Effector memory CD8-positive, alpha-beta T cell (primary cell): ENCODE data around the gene THOC7.

ENCODE experiments used
- ATAC-seq: fragments of 150-1000 bp; cut with Tn5 transposase; replicated peaks from 2 replicates; pipeline ENCODE4 v1.10.0; 2021; ENCODE audit warnings: mild to moderate bottlenecking, moderate library complexity
- DNase-seq, 3 experiments: peaks; one replicate each; pipeline ENCODE4 v3.0.0; 2021
- H3K27ac Mint-ChIP-seq, 2 donors: one replicate each; pipeline ENCODE4 v1.8.0; 2022; ENCODE audit warnings: mild to moderate bottlenecking in 2 of 2, mixed read lengths in 2 of 2, moderate library complexity in 2 of 2
- H3K27me3 Mint-ChIP-seq, 2 donors: one replicate each; pipeline ENCODE4 v1.8.0; 2022; ENCODE audit warnings: mixed read lengths in 2 of 2
- H3K36me3 Mint-ChIP-seq: one replicate; pipeline ENCODE4 v1.8.0; 2022; ENCODE audit warnings: mild to moderate bottlenecking, moderate library complexity, mixed read lengths; ENCODE audit not compliant: insufficient read depth
- H3K4me1 Mint-ChIP-seq, 2 donors: one replicate each; pipeline ENCODE4 v1.8.0; 2022; ENCODE audit warnings: low read depth in 2 of 2, mixed read lengths in 2 of 2
- H3K4me3 Mint-ChIP-seq, 2 donors: one replicate each; pipeline ENCODE4 v1.8.0; 2022; ENCODE audit warnings: mild to moderate bottlenecking in 2 of 2, mixed read lengths in 2 of 2, moderate library complexity in 2 of 2
- H3K9me3 Mint-ChIP-seq, 2 donors: one replicate each; pipeline ENCODE4 v1.8.0; 2022; ENCODE audit warnings: mixed read lengths in 2 of 2
- total RNA-seq, 9 experiments: gene quantifications; one replicate each; lab custom pipeline; 2026; lab: John Stamatoyannopoulos, UW

Gene THOC7
- total RNA-seq, result 20.8 to 52.2 (median 33.1) reads per million in 9 experiments

DNA sequence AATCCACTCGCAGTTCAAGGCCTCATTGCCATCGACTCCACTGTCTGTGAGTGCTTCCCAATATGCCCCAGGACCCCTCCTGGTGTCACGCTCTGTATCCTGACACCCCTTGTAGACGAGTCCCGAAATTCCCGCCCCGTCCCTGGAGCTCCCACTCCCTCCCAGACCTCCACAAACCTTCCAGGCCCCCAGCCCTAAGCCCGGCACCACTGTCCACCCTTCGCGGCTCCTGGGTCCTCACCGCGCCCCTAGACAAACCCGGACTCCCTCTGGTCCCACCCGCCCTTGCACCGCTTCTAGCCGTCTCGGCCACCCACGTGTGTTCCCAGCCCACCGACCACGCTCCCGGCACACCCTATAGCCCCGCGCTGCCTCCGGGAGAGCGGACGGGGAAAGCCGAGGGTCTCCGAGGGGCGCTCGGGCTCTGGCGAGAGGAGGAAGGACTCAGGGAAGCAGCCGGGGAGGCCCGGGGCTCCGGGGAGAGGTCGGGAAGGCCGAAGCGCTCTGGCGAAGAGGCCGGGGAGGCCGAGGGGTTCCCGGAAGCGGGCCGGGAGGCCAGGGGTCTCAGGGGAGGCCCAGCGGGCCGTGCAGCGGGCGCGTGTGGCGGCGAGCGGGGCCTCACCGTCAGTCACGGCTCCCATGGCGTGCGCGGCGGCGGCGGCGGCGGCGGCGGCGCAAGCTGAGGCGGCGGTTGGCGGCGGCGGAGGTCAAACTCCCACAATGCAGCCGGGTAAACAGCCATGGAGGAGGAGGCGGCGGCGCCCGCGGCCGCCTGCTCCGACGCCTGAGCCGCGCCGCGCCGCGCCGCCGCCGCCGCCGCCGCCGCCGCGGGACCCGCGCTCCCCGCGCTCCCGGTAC, at the start of gene THOC7, which contains the start of gene ATXN7:
Gene THOC7, minus strand, starts transcription at position 656 of the 858 bp plus-strand sequence. Its CDS starts 15 bp downstream, at position 641.
Gene ATXN7, plus strand, starts transcription at position 718 of the 858 bp plus-strand sequence. CDS start 48,732 bp downstream, outside the sequence.
- DNase-seq, result peak; percentile 67 to 70 (median 69)
- H3K4me3 Mint-ChIP-seq, result peak within 1 kb of the TSS; percentile 88 to 89
- peaks cover 39 to 50% of the 10 kb centered on the region in 2 donors for H3K4me1 Mint-ChIP-seq
- no peaks in the 10 kb centered on the region for H3K27me3 Mint-ChIP-seq
- peaks cover 31% of the 10 kb centered on the region for H3K36me3 Mint-ChIP-seq
- no peaks in the 10 kb centered on the region for H3K9me3 Mint-ChIP-seq
- peak; percentile 85 for ATAC-seq
- peak within 1 kb of the TSS; percentile 89 to 91 for H3K27ac Mint-ChIP-seq

GRCh38 chr3:63912768-63913588, 49.4 kb upstream of the THOC7 start:
- Mint-ChIP-seq H3K4me1 (peaks cover 20 to 41% of the 10 kb centered on the region in 2 donors), H3K4me3 (peak overlapping the region; percentile 87 to 90), H3K9me3 (no peaks in the 10 kb centered on the region), H3K27me3 (no peaks in the 10 kb centered on the region), H3K36me3 (peaks cover 37% of the 10 kb centered on the region), H3K27ac (peak overlapping the region; percentile 89 to 93)
- DNase-seq (peak; percentile 3 to 42 (median 33)), ATAC-seq (peak; percentile 30)

DNA sequence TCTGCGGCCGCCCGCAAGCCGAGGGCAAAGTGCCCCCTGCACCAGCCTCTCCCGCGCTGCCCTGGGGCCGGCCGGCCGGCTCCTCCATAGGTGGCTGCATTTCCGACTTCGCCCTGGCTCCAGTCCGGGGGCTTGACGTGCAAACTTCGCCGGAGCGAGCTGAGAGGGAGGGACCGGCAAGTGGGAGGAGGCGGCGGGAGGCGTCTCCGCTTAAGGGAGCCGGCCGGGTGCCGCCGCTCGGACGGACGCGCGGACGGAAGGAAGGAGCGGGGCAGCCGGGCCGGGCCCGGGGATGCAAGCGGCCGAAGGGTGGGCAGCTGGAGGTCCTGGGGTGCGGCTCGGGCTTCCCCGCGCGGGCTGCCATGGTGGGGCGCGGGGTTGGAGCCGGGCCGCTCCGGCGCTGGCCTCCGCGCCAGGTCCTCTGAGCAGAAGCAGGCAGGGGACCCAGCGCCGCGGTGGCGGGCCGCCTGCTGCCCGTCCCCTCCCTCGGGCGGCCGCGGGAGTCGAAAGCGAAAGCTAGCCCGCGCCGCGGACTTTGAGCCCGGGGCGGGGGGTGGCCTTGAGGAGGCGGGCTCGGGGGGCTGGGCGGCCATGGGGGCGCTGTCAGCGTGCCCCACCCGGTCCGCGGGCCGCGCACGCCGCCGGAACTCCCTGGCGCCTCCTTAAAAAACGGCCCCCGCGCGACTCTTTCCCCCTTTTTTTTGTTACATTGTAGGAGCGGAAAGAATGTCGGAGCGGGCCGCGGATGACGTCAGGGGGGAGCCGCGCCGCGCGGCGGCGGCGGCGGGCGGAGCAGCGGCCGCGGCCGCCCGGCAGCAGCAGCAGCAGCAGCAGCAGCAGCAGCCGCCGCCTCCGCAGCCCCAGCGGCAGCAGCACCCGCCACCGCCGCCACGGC, 48.5 kb upstream of the THOC7 start, which contains the start of gene SCAANT1:
Gene SCAANT1, minus strand, starts transcription at position 511 of the 895 bp plus-strand sequence.
- peak within 1 kb of the TSS; percentile 89 to 93 for H3K27ac Mint-ChIP-seq
- DNase-seq (peak; percentile 73 to 78 (median 73)), ATAC-seq (peak; percentile 66)
- H3K4me1 Mint-ChIP-seq, result peaks cover 15 to 35% of the 10 kb centered on the region in 2 donors
- H3K9me3 Mint-ChIP-seq, result no peaks in the 10 kb centered on the region
- H3K27me3 Mint-ChIP-seq, result no peaks in the 10 kb centered on the region
- H3K4me3 Mint-ChIP-seq, result peak within 1 kb of the TSS; percentile 87 to 90
- peaks cover 35% of the 10 kb centered on the region for H3K36me3 Mint-ChIP-seq

DNA sequence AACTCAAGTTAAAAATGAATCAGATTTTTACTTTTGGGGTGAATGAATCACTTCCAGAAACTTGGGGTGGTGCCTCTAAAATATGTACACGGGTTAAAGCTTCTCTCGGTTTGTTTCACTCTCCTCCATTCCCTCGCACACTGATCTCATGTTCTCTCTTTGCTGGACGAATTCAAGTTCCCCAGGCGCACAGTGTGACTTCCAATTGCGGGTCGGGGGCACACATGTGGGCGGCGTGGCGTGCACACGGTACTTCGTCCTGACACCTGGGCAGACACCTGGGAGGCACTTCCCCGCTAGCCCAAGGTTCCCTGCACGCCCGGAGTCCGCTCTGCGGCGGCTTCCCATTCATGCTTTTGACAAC, 47.9 kb upstream of the THOC7 start:
- Mint-ChIP-seq H3K9me3 (no peaks in the 10 kb centered on the region), H3K27me3 (no peaks in the 10 kb centered on the region), H3K27ac (peak overlapping the region; percentile 87 to 93), H3K4me3 (peak overlapping the region; percentile 87 to 90), H3K4me1 (peaks cover 15 to 34% of the 10 kb centered on the region in 2 donors), H3K36me3 (peaks cover 28% of the 10 kb centered on the region)
- DNase-seq (no peak), ATAC-seq (peak; percentile 12)

DNA sequence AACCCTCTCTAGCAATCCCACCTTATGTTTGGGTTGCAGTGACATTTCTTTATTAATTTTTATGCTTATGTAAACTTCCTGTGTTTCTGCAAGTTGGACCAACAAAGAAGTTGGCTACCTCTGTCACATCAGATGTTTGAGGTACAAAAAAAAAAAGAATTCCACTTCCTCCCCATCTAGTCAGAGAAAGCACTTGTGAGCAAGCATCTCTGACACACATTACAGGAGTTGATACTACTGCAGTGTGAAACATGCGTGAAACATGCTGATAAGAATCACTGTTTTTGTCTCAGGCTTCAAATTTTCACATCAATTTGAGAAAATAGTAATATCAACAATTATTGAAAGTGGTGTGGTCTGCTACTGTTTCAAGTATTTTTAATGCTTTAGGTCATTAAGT, 47.3 kb upstream of the THOC7 start:
- Mint-ChIP-seq H3K27ac (peak overlapping the region; percentile 87 to 93), H3K4me3 (peak overlapping the region; percentile 87 to 90), H3K27me3 (no peaks in the 10 kb centered on the region), H3K4me1 (peaks cover 15 to 29% of the 10 kb centered on the region in 2 donors), H3K9me3 (no peaks in the 10 kb centered on the region), H3K36me3 (peaks cover 24% of the 10 kb centered on the region)
- ATAC-seq (peak; percentile 29), DNase-seq (peak in 2 of 3 experiments; percentile 3 to 5)

- H3K36me3 Mint-ChIP-seq, result peaks cover 20% of the 10 kb centered on the region
- no peak for DNase-seq
- H3K9me3 Mint-ChIP-seq, result no peaks in the 10 kb centered on the region
- ATAC-seq, result no peak
- peak overlapping the region in 1 of 2 donors; percentile 93 for H3K27ac Mint-ChIP-seq
- peak overlapping the region in 1 of 2 donors; percentile 90 for H3K4me3 Mint-ChIP-seq
- no peaks in the 10 kb centered on the region for H3K27me3 Mint-ChIP-seq
- peaks cover 15 to 29% of the 10 kb centered on the region in 2 donors for H3K4me1 Mint-ChIP-seq
Observed at GRCh38 chr3:63910001-63910400, 46.4 kb upstream of the THOC7 start.

- Mint-ChIP-seq H3K36me3 (peaks cover 18% of the 10 kb centered on the region), H3K9me3 (no peaks in the 10 kb centered on the region), H3K4me1 (peaks cover 12 to 25% of the 10 kb centered on the region in 2 donors), H3K27me3 (no peaks in the 10 kb centered on the region), H3K27ac (peak overlapping the region in 1 of 2 donors; percentile 83), H3K4me3 (no peak overlapping the region)
- DNase-seq (no peak), ATAC-seq (no peak)
Observed at GRCh38 chr3:63909431-63909830, 45.8 kb upstream of the THOC7 start.

DNA sequence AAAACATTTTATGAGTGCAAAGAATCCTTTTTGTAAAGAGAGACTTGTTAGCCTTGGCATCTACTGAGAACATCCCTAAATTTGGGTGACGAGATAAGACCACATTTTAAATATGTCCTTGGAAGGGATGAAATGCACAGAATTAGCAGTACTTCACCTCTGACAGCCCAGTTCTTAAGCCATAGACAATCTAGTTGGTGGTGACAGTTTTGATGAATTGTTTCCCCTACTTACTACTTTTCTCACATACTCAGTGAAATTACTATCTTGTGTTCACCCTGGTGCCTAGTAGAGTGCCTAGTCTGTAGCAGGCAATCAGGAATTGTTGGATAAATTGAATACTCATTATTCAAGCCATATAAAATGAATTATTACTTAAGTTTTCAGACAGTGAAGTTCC, 45.2 kb upstream of the THOC7 start:
- DNase-seq (no peak), ATAC-seq (no peak)
- Mint-ChIP-seq H3K36me3 (peaks cover 18% of the 10 kb centered on the region), H3K4me1 (peaks cover 12 to 22% of the 10 kb centered on the region in 2 donors), H3K4me3 (no peak overlapping the region), H3K27me3 (no peaks in the 10 kb centered on the region), H3K9me3 (no peaks in the 10 kb centered on the region), H3K27ac (peak overlapping the region; percentile 69 to 83)

- no peak for DNase-seq
- Mint-ChIP-seq H3K27me3 (no peaks in the 10 kb centered on the region), H3K4me3 (no peak overlapping the region), H3K9me3 (no peaks in the 10 kb centered on the region), H3K27ac (peak overlapping the region; percentile 69 to 83), H3K4me1 (peaks cover 8 to 18% of the 10 kb centered on the region in 2 donors), H3K36me3 (peaks cover 17% of the 10 kb centered on the region)
- ATAC-seq, result no peak
Observed at GRCh38 chr3:63908081-63908736, 44.6 kb upstream of the THOC7 start.

- Mint-ChIP-seq H3K4me1 (peaks cover 3 to 11% of the 10 kb centered on the region in 2 donors), H3K4me3 (no peak overlapping the region), H3K27ac (peak overlapping the region; percentile 3 to 16), H3K27me3 (no peaks in the 10 kb centered on the region), H3K36me3 (peaks cover 11% of the 10 kb centered on the region), H3K9me3 (no peaks in the 10 kb centered on the region)
- DNase-seq, result no peak
- ATAC-seq, result no peak
Observed at GRCh38 chr3:63905731-63906620, 42.4 kb upstream of the THOC7 start.

DNA sequence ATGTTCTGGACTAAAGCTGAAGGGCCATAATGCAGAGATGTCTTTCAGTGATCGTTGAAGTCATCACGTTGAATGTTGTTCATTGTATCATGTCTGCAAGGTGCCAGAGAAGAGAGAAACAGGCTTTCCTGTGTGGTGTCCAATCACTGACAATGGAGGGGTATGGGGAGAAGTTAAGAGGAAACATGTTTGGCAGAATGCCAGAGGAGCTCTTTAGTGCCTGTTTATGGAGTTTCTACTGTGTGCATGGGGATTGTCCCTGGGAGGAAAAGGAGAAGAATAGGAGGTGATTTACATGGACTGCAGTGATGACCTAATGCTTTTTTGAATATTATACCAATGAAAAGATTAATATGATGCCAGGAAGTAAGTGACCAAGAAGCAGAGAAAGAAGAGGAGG, 36.9 kb upstream of the THOC7 start:
- Mint-ChIP-seq H3K9me3 (no peaks in the 10 kb centered on the region), H3K27me3 (no peaks in the 10 kb centered on the region), H3K4me1 (peaks cover 11 to 22% of the 10 kb centered on the region in 2 donors), H3K4me3 (no peak overlapping the region), H3K27ac (peak overlapping the region; percentile 6 to 16), H3K36me3 (peaks cover 24% of the 10 kb centered on the region)
- no peak for ATAC-seq
- no peak for DNase-seq
